Parathyroid adenoma (tissue), 2 donors: Measurements from ENCODE around the gene ZNF324B.

Source experiments
- H2AFZ ChIP-seq: fragments of 300-600 bp; sonication (generic); one replicate; pipeline ENCODE4 v1.7.0; 2017; ENCODE audit warnings: antibody characterized with exemption, mild to moderate bottlenecking
- H3K27ac ChIP-seq: fragments of 300-600 bp; sonication (generic); one replicate; pipeline ENCODE4 v1.7.0; 2017
- H3K27me3 ChIP-seq: fragments of 300-600 bp; sonication (generic); one replicate; pipeline ENCODE4 v1.7.0; 2017; ENCODE audit warnings: low read length; ENCODE audit not compliant: control insufficient read depth, insufficient read depth
- H3K36me3 ChIP-seq: fragments of 300-600 bp; sonication (generic); one replicate; pipeline ENCODE4 v1.7.0; 2017; ENCODE audit warnings: low read length; ENCODE audit not compliant: control insufficient read depth, insufficient read depth
- H3K4me1 ChIP-seq: fragments of 300-600 bp; sonication (generic); one replicate; pipeline ENCODE4 v1.7.0; 2017; ENCODE audit warnings: control low read depth
- H3K4me2 ChIP-seq: fragments of 300-600 bp; sonication (generic); one replicate; pipeline ENCODE4 v1.7.0; 2017; ENCODE audit warnings: low read length
- H3K4me3 ChIP-seq: fragments of 300-600 bp; sonication (generic); one replicate; pipeline ENCODE4 v1.7.0; 2017; ENCODE audit warnings: low read depth, low read length
- H3K79me2 ChIP-seq: fragments of 300-600 bp; sonication (generic); one replicate; pipeline ENCODE4 v1.7.0; 2017; ENCODE audit warnings: control low read depth
- H3K9ac ChIP-seq: fragments of 300-600 bp; sonication (generic); one replicate; pipeline ENCODE4 v1.7.0; 2017; ENCODE audit warnings: mild to moderate bottlenecking
- H3K9me3 ChIP-seq: fragments of 300-600 bp; sonication (generic); one replicate; pipeline ENCODE4 v1.7.0; 2017; ENCODE audit warnings: low read length; ENCODE audit not compliant: control insufficient read depth
- TF ChIP-seq, protein P1 (sequence below): fragments of 300-600 bp; sonication (generic); IDR thresholded peaks from one replicate; pipeline ENCODE4 v1.7.0; 2017; ENCODE audit warnings: antibody characterized with exemption, mild to moderate bottlenecking
- donor health status: primary hyperparathyroidism.

Gene ZNF324B

GRCh38 chr19:58407658-58408151, 43.7 kb upstream of the ZNF324B start:
- H3K27me3 ChIP-seq = no peaks in the 10 kb centered on the region
- H3K4me2 ChIP-seq = peak overlapping the region; percentile 89
- peak overlapping the region; percentile 89 for H3K4me3 ChIP-seq
- H3K9me3 ChIP-seq = no peaks in the 10 kb centered on the region
- peak overlapping the region; percentile 87 for H3K27ac ChIP-seq
- H2AFZ ChIP-seq = peak overlapping the region; percentile 96
- peaks cover 16% of the 10 kb centered on the region for H3K79me2 ChIP-seq
- TF ChIP-seq, protein P1, sequence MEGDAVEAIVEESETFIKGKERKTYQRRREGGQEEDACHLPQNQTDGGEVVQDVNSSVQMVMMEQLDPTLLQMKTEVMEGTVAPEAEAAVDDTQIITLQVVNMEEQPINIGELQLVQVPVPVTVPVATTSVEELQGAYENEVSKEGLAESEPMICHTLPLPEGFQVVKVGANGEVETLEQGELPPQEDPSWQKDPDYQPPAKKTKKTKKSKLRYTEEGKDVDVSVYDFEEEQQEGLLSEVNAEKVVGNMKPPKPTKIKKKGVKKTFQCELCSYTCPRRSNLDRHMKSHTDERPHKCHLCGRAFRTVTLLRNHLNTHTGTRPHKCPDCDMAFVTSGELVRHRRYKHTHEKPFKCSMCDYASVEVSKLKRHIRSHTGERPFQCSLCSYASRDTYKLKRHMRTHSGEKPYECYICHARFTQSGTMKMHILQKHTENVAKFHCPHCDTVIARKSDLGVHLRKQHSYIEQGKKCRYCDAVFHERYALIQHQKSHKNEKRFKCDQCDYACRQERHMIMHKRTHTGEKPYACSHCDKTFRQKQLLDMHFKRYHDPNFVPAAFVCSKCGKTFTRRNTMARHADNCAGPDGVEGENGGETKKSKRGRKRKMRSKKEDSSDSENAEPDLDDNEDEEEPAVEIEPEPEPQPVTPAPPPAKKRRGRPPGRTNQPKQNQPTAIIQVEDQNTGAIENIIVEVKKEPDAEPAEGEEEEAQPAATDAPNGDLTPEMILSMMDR = no peak
- peak overlapping the region; percentile 92 for H3K9ac ChIP-seq
- peaks cover 9% of the 10 kb centered on the region for H3K4me1 ChIP-seq
- no peaks in the 10 kb centered on the region for H3K36me3 ChIP-seq

DNA sequence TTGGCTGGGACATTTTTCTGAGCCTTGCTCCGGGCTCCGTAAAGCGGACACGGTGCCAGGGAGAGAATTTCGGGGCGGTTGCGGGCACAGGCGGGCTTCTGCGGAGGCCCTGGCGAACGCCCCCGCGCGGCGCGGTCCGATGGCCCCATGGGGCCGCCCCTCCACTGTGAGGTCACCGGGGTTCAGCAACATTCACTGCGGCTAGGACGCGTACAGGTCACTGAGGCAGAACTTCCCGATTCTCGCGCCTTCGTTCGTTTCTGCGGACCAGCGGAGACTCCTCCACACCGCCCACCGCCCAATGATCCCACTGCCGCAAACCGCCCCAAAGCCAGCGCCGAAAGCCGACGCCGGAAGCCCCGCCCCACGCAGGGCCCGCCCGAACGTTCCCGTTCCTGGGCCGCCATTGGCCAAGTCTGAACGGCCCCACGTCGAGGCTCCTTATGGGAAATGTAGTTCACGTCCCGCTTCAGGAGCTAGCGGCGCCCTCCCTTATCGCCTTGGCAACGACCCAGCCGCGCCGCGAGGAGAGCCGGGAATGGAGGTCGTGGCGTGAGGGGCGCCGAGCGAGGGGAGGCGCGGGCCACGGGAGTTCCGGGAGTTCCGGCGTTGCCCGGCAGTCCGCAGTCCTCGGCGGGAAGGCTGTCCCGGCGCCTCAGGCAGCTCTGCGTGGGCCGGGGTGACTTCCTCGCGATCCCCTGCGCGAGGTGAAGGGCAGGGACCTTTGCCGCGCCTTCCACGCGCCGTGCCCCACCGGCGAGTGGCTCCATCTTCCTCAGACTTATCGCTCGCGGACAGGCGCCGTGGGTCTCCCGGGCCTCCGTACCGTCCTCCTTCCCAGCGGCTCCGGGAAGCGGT, 43.0 kb upstream of the ZNF324B start, which contains the start of gene ZNF584:
Gene ZNF584, plus strand, starts transcription at position 498 of the 858 bp plus-strand sequence. CDS start 499 bp downstream, outside the sequence.
- TF ChIP-seq, protein P1 = no peak
- peak within 1 kb of the TSS; percentile 89 for H3K4me3 ChIP-seq

GRCh38 chr19:58409010-58409790, 42.2 kb upstream of the ZNF324B start:
- peaks cover 9% of the 10 kb centered on the region for H3K4me1 ChIP-seq
- H3K9me3 ChIP-seq = no peaks in the 10 kb centered on the region
- no peaks in the 10 kb centered on the region for H3K36me3 ChIP-seq
- TF ChIP-seq, protein P1 = no peak
- peak overlapping the region; percentile 89 for H3K4me2 ChIP-seq
- no peaks in the 10 kb centered on the region for H3K27me3 ChIP-seq
- H3K9ac ChIP-seq = peak overlapping the region; percentile 74
- H3K27ac ChIP-seq = peak overlapping the region; percentile 87
- H3K79me2 ChIP-seq = peaks cover 24% of the 10 kb centered on the region
- H3K4me3 ChIP-seq = peak overlapping the region; percentile 89
- peak overlapping the region; percentile 96 for H2AFZ ChIP-seq

More for the DNA sequence above, 43.0 kb upstream of the ZNF324B start, which contains the start of gene ZNF584:
- Histone ChIP-seq H3K27me3 (no peaks in the 10 kb centered on the region), H3K79me2 (peaks cover 19% of the 10 kb centered on the region), H3K4me1 (peaks cover 9% of the 10 kb centered on the region), H3K27ac (peak within 1 kb of the TSS; percentile 87), H3K4me2 (peak within 1 kb of the TSS; percentile 89), H3K9ac (peak within 1 kb of the TSS; percentile 92), H3K36me3 (no peaks in the 10 kb centered on the region), H3K9me3 (no peaks in the 10 kb centered on the region), H2AFZ (peak within 1 kb of the TSS; percentile 96)

DNA sequence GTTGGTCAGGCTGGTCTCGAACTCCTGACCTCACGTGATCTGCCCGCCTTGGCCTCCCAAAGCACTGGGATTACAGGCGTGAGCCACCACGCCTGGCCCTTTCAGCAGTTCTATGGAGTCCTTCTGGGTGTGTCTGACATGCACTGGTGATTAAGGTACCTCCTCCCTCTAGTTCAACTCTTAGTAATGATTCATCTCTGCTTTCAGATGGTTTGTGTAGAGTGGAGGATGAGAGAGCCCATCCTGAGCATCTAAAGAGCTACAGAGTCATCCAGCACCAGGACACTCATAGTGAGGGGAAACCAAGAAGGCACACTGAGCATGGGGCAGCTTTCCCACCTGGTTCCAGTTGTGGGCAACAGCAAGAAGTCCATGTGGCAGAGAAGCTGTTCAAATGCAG, 34.8 kb upstream of the ZNF324B start:
- no peaks in the 10 kb centered on the region for H3K27me3 ChIP-seq
- H3K27ac ChIP-seq = no peak overlapping the region
- H3K79me2 ChIP-seq = peaks cover 25% of the 10 kb centered on the region
- H3K9ac ChIP-seq = no peak overlapping the region
- no peaks in the 10 kb centered on the region for H3K4me1 ChIP-seq
- no peak overlapping the region for H3K4me2 ChIP-seq
- H2AFZ ChIP-seq = no peak overlapping the region
- no peaks in the 10 kb centered on the region for H3K9me3 ChIP-seq
- no peaks in the 10 kb centered on the region for H3K36me3 ChIP-seq
- H3K4me3 ChIP-seq = no peak overlapping the region
- TF ChIP-seq, protein P1 = no peak
